Vagina (tissue), 2 donors: ENCODE results near the gene ZNF397.

ENCODE experiments used
- CTCF ChIP-seq, 3 experiments: fragments of 450-650 bp in 2 of 3; fragments of 200-600 bp in 1 of 3; sonication (generic) in 1 of 3; IDR thresholded peaks; one replicate each; pipeline ENCODE4 v1.5.1; 2017 to 2019; ENCODE audit warnings: antibody characterized with exemption in 3 of 3, mild to moderate bottlenecking in 2 of 3, moderate library complexity in 2 of 3
- POLR2A ChIP-seq, 2 donors: fragments of 450-650 bp; IDR thresholded peaks; one replicate each; pipeline ENCODE4 v1.6.1; 2017; ENCODE audit warnings: antibody characterized with exemption in 2 of 2, mild to moderate bottlenecking in 2 of 2, moderate library complexity in 2 of 2
- POLR2AphosphoS5 ChIP-seq, 2 donors: sonication (generic); formaldehyde crosslinking; IDR thresholded peaks; one replicate each; pipeline ENCODE4 v1.9.0; 2017; ENCODE audit warnings: antibody characterized with exemption in 2 of 2, mild to moderate bottlenecking in 2 of 2, low read depth in 1 of 2; ENCODE audit not compliant: insufficient read depth in 1 of 2

- TF ChIP-seq CTCF (IDR thresholded peaks at IDR 0.05) (no peak), POLR2A (IDR thresholded peaks at IDR 0.05) (no peak), POLR2AphosphoS5 (IDR thresholded peaks at IDR 0.05; ENCODE audit: insufficient read depth in 1 of 2, low read depth in 1 of 2) (no peak)
Observed at GRCh38 chr18:35220424-35220823, 20.4 kb upstream of the ZNF397 start.
